Activated CD4-positive, alpha-beta T cell treated with anti-CD3 and anti-CD28 coated beads, Interleukin-2, Interleukin-4, amounts not matched to agents 100 ng/mL and 50 ng/mL, durations not matched to agents 16 hours and 8 hours (primary cell): ENCODE measurements around the gene TRIM74.
"Not testable (repeated sequence)": the region's sequence is repeated elsewhere in the genome, so short reads cannot be mapped to it uniquely, and the experiment has no call there.

ENCODE experiments used
- DNase-seq: peaks from one replicate; pipeline ENCODE4 v3.0.0-alpha.2; 2020; ENCODE audit warnings: low spot score

Gene TRIM74

GRCh38 chr7:72968980-72969516 is at the start of gene TRIM74:
Gene TRIM74, minus strand, starts transcription at chr7:72969466. Its CDS starts 3,309 bp downstream, at chr7:72966157.
- DNase-seq: not testable (repeated sequence)

- not testable (repeated sequence) for DNase-seq
Observed at GRCh38 chr7:73006491-73006890, 37.2 kb upstream of the TRIM74 start.

- DNase-seq: peak; percentile 97
Observed at GRCh38 chr7:73005693-73006447, 36.6 kb upstream of the TRIM74 start.

- peak; percentile 75 for DNase-seq
Observed at GRCh38 chr7:73005356-73005692, 36.1 kb upstream of the TRIM74 start.

GRCh38 chr7:72997887-72998468 is 28.7 kb upstream of the TRIM74 start:
- DNase-seq: not testable (repeated sequence)

- not testable (repeated sequence) for DNase-seq
Observed at GRCh38 chr7:72997447-72997846, 28.2 kb upstream of the TRIM74 start.

- not testable (repeated sequence) for DNase-seq
Observed at GRCh38 chr7:72995484-72995883, 26.2 kb upstream of the TRIM74 start.

- DNase-seq: not testable (repeated sequence)
Observed at GRCh38 chr7:72990146-72990913, 21.1 kb upstream of the TRIM74 start.

GRCh38 chr7:72982084-72982483 is 12.8 kb upstream of the TRIM74 start:
- DNase-seq: not testable (repeated sequence)

GRCh38 chr7:72980382-72980781 is 11.1 kb upstream of the TRIM74 start:
- DNase-seq: not testable (repeated sequence)

- DNase-seq: not testable (repeated sequence)
Observed at GRCh38 chr7:72976434-72976833, 7.2 kb upstream of the TRIM74 start.

GRCh38 chr7:72975656-72976286 is 6.5 kb upstream of the TRIM74 start:
- DNase-seq: not testable (repeated sequence)

GRCh38 chr7:72974781-72975180 is 5.5 kb upstream of the TRIM74 start:
- DNase-seq: not testable (repeated sequence)

GRCh38 chr7:72971505-72971904 is 2.2 kb upstream of the TRIM74 start:
- DNase-seq: not testable (repeated sequence)

GRCh38 chr7:72969688-72970087 is 422 bp upstream of the TRIM74 start:
- DNase-seq: not testable (repeated sequence)

- not testable (repeated sequence) for DNase-seq
Observed at GRCh38 chr7:72966892-72967291, 2.4 kb downstream of the TRIM74 start.

- not testable (repeated sequence) for DNase-seq
Observed at GRCh38 chr7:72965186-72965975, 3.9 kb downstream of the TRIM74 start.

GRCh38 chr7:72963056-72963455 is 6.2 kb downstream of the TRIM74 start:
- not testable (repeated sequence) for DNase-seq

GRCh38 chr7:72961346-72961650 is 8.0 kb downstream of the TRIM74 start:
- DNase-seq: not testable (repeated sequence)

GRCh38 chr7:72960626-72961345 is 8.5 kb downstream of the TRIM74 start:
- DNase-seq: not testable (repeated sequence)

GRCh38 chr7:72960029-72960428 is 9.2 kb downstream of the TRIM74 start:
- not testable (repeated sequence) for DNase-seq
